ENCODE results near the gene DHX35.

The DHX35 gene

GRCh38 chr20:39038495-39038894 is 76.4 kb downstream of the DHX35 start:
- no peak overlapping the region for H4K91ac ChIP-seq (ENCODE audit: low read depth, low read length, poor library complexity)
- H3K36me3 ChIP-seq (replicated peaks in 1 of 2; ENCODE audit: control insufficient read depth in 2 of 2, insufficient read depth in 2 of 2, low read length in 2 of 2), result peaks cover 30 to 83% of the 10 kb centered on the region in 2 donors
- H4K8ac ChIP-seq (ENCODE audit: low read depth, low read length), result no peak overlapping the region
- no peak overlapping the region for H3K18ac ChIP-seq (ENCODE audit: low read length)
- no peaks in the 10 kb centered on the region for H3K27me3 ChIP-seq (ENCODE audit: control insufficient read depth in 3 of 3, insufficient read depth in 3 of 3, low read depth in 1 of 3, low read length in 3 of 3)
- H2BK12ac ChIP-seq (ENCODE audit: low read length), result no peak overlapping the region
- no peak overlapping the region for H3K4ac ChIP-seq (ENCODE audit: low read length)
- no peak overlapping the region for H2BK5ac ChIP-seq (ENCODE audit: low read length)
- peaks cover 2% of the 10 kb centered on the region for H3K79me1 ChIP-seq (ENCODE audit: low read depth, low read length)
- H3K9ac ChIP-seq (ENCODE audit: low read depth, low read length, poor library complexity), result no peak overlapping the region
- H3K4me1 ChIP-seq (ENCODE audit: control insufficient read depth in 2 of 2, insufficient read depth in 1 of 2, low read depth in 1 of 2, low read length in 2 of 2), result no peaks in the 10 kb centered on the region
- H3K23ac ChIP-seq (ENCODE audit: low read depth, low read length, poor library complexity), result peak overlapping the region; percentile 6
- no peak overlapping the region for H2AK5ac ChIP-seq (ENCODE audit: low read depth, low read length)
- DNase-seq (ENCODE audit: low spot score), result no peak
- H2BK120ac ChIP-seq (ENCODE audit: low read depth, low read length), result no peak overlapping the region
- H3K14ac ChIP-seq (ENCODE audit: low read length), result no peak overlapping the region
- no peak overlapping the region for H3K27ac ChIP-seq (replicated peaks; ENCODE audit: low read length)
- no peak overlapping the region for H2BK15ac ChIP-seq (ENCODE audit: low read length)
- no CpG with 5 or more reads among the region's 6 CpGs for WGBS, 2 donors (ENCODE audit: extremely low coverage in 2 of 2, insufficient read length in 2 of 2, insufficient replicate concordance in 1 of 2)
- no peak overlapping the region for H3K4me3 ChIP-seq (ENCODE audit: low read length in 2 of 2)
- no peak overlapping the region for H2AFZ ChIP-seq (ENCODE audit: low read length)
- H3K4me2 ChIP-seq (ENCODE audit: insufficient read depth, low read length, poor library complexity, severe bottlenecking), result no peak overlapping the region
- H3K9me3 ChIP-seq (replicated peaks in 1 of 2; ENCODE audit: control insufficient read depth in 2 of 2, insufficient read depth in 1 of 2, low read depth in 1 of 2, low read length in 2 of 2), result peaks cover 0 to 4% of the 10 kb centered on the region in 2 donors

GRCh38 chr20:39039261-39039660 is 77.1 kb downstream of the DHX35 start:
- H3K4me2 ChIP-seq (ENCODE audit: insufficient read depth, low read length, poor library complexity, severe bottlenecking), result no peak overlapping the region
- no peak overlapping the region for H3K23ac ChIP-seq (ENCODE audit: low read depth, low read length, poor library complexity)
- no peak overlapping the region for H3K4ac ChIP-seq (ENCODE audit: low read length)
- no peaks in the 10 kb centered on the region for H3K4me1 ChIP-seq (ENCODE audit: control insufficient read depth in 2 of 2, insufficient read depth in 1 of 2, low read depth in 1 of 2, low read length in 2 of 2)
- H3K9me3 ChIP-seq (replicated peaks in 1 of 2; ENCODE audit: control insufficient read depth in 2 of 2, insufficient read depth in 1 of 2, low read depth in 1 of 2, low read length in 2 of 2), result peaks cover 0 to 4% of the 10 kb centered on the region in 2 donors
- H3K4me3 ChIP-seq (ENCODE audit: low read length in 2 of 2), result no peak overlapping the region
- H2BK5ac ChIP-seq (ENCODE audit: low read length), result no peak overlapping the region
- peaks cover 25 to 75% of the 10 kb centered on the region in 2 donors for H3K36me3 ChIP-seq (replicated peaks in 1 of 2; ENCODE audit: control insufficient read depth in 2 of 2, insufficient read depth in 2 of 2, low read length in 2 of 2)
- H2AFZ ChIP-seq (ENCODE audit: low read length), result no peak overlapping the region
- no peak overlapping the region for H3K27ac ChIP-seq (replicated peaks; ENCODE audit: low read length)
- no peak overlapping the region for H2BK12ac ChIP-seq (ENCODE audit: low read length)
- no peak overlapping the region for H3K9ac ChIP-seq (ENCODE audit: low read depth, low read length, poor library complexity)
- no peak overlapping the region for H2BK120ac ChIP-seq (ENCODE audit: low read depth, low read length)
- H3K27me3 ChIP-seq (ENCODE audit: control insufficient read depth in 3 of 3, insufficient read depth in 3 of 3, low read depth in 1 of 3, low read length in 3 of 3), result no peaks in the 10 kb centered on the region
- no peak overlapping the region for H3K14ac ChIP-seq (ENCODE audit: low read length)
- no CpG with 5 or more reads among the region's 3 CpGs for WGBS, 2 donors (ENCODE audit: extremely low coverage in 2 of 2, insufficient read length in 2 of 2, insufficient replicate concordance in 1 of 2)
- peaks cover 2% of the 10 kb centered on the region for H3K79me1 ChIP-seq (ENCODE audit: low read depth, low read length)
- H2AK5ac ChIP-seq (ENCODE audit: low read depth, low read length), result no peak overlapping the region
- no peak for DNase-seq (ENCODE audit: low spot score)
- H2BK15ac ChIP-seq (ENCODE audit: low read length), result no peak overlapping the region
- no peak overlapping the region for H4K91ac ChIP-seq (ENCODE audit: low read depth, low read length, poor library complexity)
- no peak overlapping the region for H3K18ac ChIP-seq (ENCODE audit: low read length)
- no peak overlapping the region for H4K8ac ChIP-seq (ENCODE audit: low read depth, low read length)

- Histone ChIP-seq H3K9ac (ENCODE audit: low read depth, low read length, poor library complexity) (no peak overlapping the region), H2BK5ac (ENCODE audit: low read length) (no peak overlapping the region), H3K79me1 (ENCODE audit: low read depth, low read length) (peaks cover 2% of the 10 kb centered on the region), H3K4ac (ENCODE audit: low read length) (no peak overlapping the region), H4K8ac (ENCODE audit: low read depth, low read length) (no peak overlapping the region), H3K18ac (ENCODE audit: low read length) (no peak overlapping the region), H2AFZ (ENCODE audit: low read length) (no peak overlapping the region), H3K9me3 (replicated peaks in 1 of 2; ENCODE audit: control insufficient read depth in 2 of 2, insufficient read depth in 1 of 2, low read depth in 1 of 2, low read length in 2 of 2) (peaks cover 0 to 4% of the 10 kb centered on the region in 2 donors), H3K4me3 (ENCODE audit: low read length in 2 of 2) (no peak overlapping the region), H3K36me3 (replicated peaks in 1 of 2; ENCODE audit: control insufficient read depth in 2 of 2, insufficient read depth in 2 of 2, low read length in 2 of 2) (peaks cover 27 to 67% of the 10 kb centered on the region in 2 donors), H2BK12ac (ENCODE audit: low read length) (no peak overlapping the region), H2AK5ac (ENCODE audit: low read depth, low read length) (no peak overlapping the region), H2BK120ac (ENCODE audit: low read depth, low read length) (no peak overlapping the region), H4K91ac (ENCODE audit: low read depth, low read length, poor library complexity) (no peak overlapping the region), H2BK15ac (ENCODE audit: low read length) (no peak overlapping the region), H3K4me2 (ENCODE audit: insufficient read depth, low read length, poor library complexity, severe bottlenecking) (no peak overlapping the region), H3K14ac (ENCODE audit: low read length) (no peak overlapping the region), H3K23ac (ENCODE audit: low read depth, low read length, poor library complexity) (no peak overlapping the region), H3K27ac (replicated peaks; ENCODE audit: low read length) (no peak overlapping the region), H3K27me3 (ENCODE audit: control insufficient read depth in 3 of 3, insufficient read depth in 3 of 3, low read depth in 1 of 3, low read length in 3 of 3) (no peaks in the 10 kb centered on the region), H3K4me1 (ENCODE audit: control insufficient read depth in 2 of 2, insufficient read depth in 1 of 2, low read depth in 1 of 2, low read length in 2 of 2) (no peaks in the 10 kb centered on the region)
- WGBS, 2 donors (ENCODE audit: extremely low coverage in 2 of 2, insufficient read length in 2 of 2, insufficient replicate concordance in 1 of 2), result no CpG with 5 or more reads among the region's 6 CpGs
- DNase-seq (ENCODE audit: low spot score), result no peak
Observed at GRCh38 chr20:39040116-39040515, 78.0 kb downstream of the DHX35 start.

GRCh38 chr20:39041067-39041466 is 78.9 kb downstream of the DHX35 start:
- Histone ChIP-seq H2BK120ac (ENCODE audit: low read depth, low read length) (no peak overlapping the region), H3K4ac (ENCODE audit: low read length) (no peak overlapping the region), H3K14ac (ENCODE audit: low read length) (no peak overlapping the region), H3K4me2 (ENCODE audit: insufficient read depth, low read length, poor library complexity, severe bottlenecking) (no peak overlapping the region), H2BK5ac (ENCODE audit: low read length) (no peak overlapping the region), H2AFZ (ENCODE audit: low read length) (no peak overlapping the region), H3K27ac (replicated peaks; ENCODE audit: low read length) (no peak overlapping the region), H3K4me3 (ENCODE audit: low read length in 2 of 2) (no peak overlapping the region), H2BK15ac (ENCODE audit: low read length) (no peak overlapping the region), H3K23ac (ENCODE audit: low read depth, low read length, poor library complexity) (no peak overlapping the region), H3K79me1 (ENCODE audit: low read depth, low read length) (peaks cover 2% of the 10 kb centered on the region), H2AK5ac (ENCODE audit: low read depth, low read length) (no peak overlapping the region), H3K9ac (ENCODE audit: low read depth, low read length, poor library complexity) (peak overlapping the region; percentile 72), H3K36me3 (replicated peaks in 1 of 2; ENCODE audit: control insufficient read depth in 2 of 2, insufficient read depth in 2 of 2, low read length in 2 of 2) (peaks cover 22 to 58% of the 10 kb centered on the region in 2 donors), H3K18ac (ENCODE audit: low read length) (no peak overlapping the region), H4K91ac (ENCODE audit: low read depth, low read length, poor library complexity) (no peak overlapping the region), H4K8ac (ENCODE audit: low read depth, low read length) (no peak overlapping the region), H2BK12ac (ENCODE audit: low read length) (no peak overlapping the region), H3K9me3 (replicated peaks in 1 of 2; ENCODE audit: control insufficient read depth in 2 of 2, insufficient read depth in 1 of 2, low read depth in 1 of 2, low read length in 2 of 2) (peaks cover 0 to 4% of the 10 kb centered on the region in 2 donors), H3K27me3 (ENCODE audit: control insufficient read depth in 3 of 3, insufficient read depth in 3 of 3, low read depth in 1 of 3, low read length in 3 of 3) (no peaks in the 10 kb centered on the region), H3K4me1 (ENCODE audit: control insufficient read depth in 2 of 2, insufficient read depth in 1 of 2, low read depth in 1 of 2, low read length in 2 of 2) (no peaks in the 10 kb centered on the region)
- WGBS, 2 donors (ENCODE audit: extremely low coverage in 2 of 2, insufficient read length in 2 of 2, insufficient replicate concordance in 1 of 2), result no CpG with 5 or more reads among the region's 7 CpGs
- no peak for DNase-seq (ENCODE audit: low spot score)
